COLO668 (cell line): ENCODE results near the gene RAMAC.
A peak's percentile ranks its signal among the peaks of the same experiment; 100 is the strongest.
"Not testable (repeated sequence)": the region's sequence is repeated elsewhere in the genome, so short reads cannot be mapped to it uniquely, and the experiment has no call there.

ENCODE experiments used
- DNase-seq: peaks from one replicate; lab custom pipeline; 2025; ENCODE audit not compliant: unreplicated experiment; lab: John Stamatoyannopoulos, UW

Gene RAMAC

GRCh38 chr15:82985688-82986441 lies at the start of gene RAMAC:
RAMAC (plus strand) TSS chr15:82986210; CDS start chr15:82989019, 2,809 bp downstream.
- DNase-seq: peak; percentile 94

- DNase-seq: no peak
Observed at GRCh38 chr15:82936966-82937711, 48.9 kb upstream of the RAMAC start.

GRCh38 chr15:82937712-82938058 lies 48.3 kb upstream of the RAMAC start:
- no peak for DNase-seq

- DNase-seq: not testable (repeated sequence)
Observed at GRCh38 chr15:82939678-82940077, 46.3 kb upstream of the RAMAC start.

- no peak for DNase-seq
Observed at GRCh38 chr15:82942691-82943090, 43.3 kb upstream of the RAMAC start.

GRCh38 chr15:82943176-82943575 lies 42.8 kb upstream of the RAMAC start:
- no peak for DNase-seq

GRCh38 chr15:82944056-82944455 lies 42.0 kb upstream of the RAMAC start:
- DNase-seq: no peak

- DNase-seq: no peak
Observed at GRCh38 chr15:82944821-82945220, 41.2 kb upstream of the RAMAC start.

- no peak for DNase-seq
Observed at GRCh38 chr15:82945326-82945725, 40.7 kb upstream of the RAMAC start.

GRCh38 chr15:82946155-82946701 lies 39.8 kb upstream of the RAMAC start:
- no peak for DNase-seq

GRCh38 chr15:82950295-82950694 lies 35.7 kb upstream of the RAMAC start:
- DNase-seq: no peak

- DNase-seq: no peak
Observed at GRCh38 chr15:82950746-82951370, 35.2 kb upstream of the RAMAC start.

- DNase-seq: no peak
Observed at GRCh38 chr15:82951472-82952157, 34.4 kb upstream of the RAMAC start.

- DNase-seq: peak; percentile 66
Observed at GRCh38 chr15:82952158-82953081, 33.6 kb upstream of the RAMAC start, which contains the start of gene HOMER2. HOMER2 (minus strand) TSS chr15:82952720; CDS start chr15:82952535, 185 bp downstream.

GRCh38 chr15:82958638-82959037 lies 27.4 kb upstream of the RAMAC start:
- no peak for DNase-seq

- DNase-seq: no peak
Observed at GRCh38 chr15:82959423-82959822, 26.6 kb upstream of the RAMAC start.

- no peak for DNase-seq
Observed at GRCh38 chr15:82960766-82961165, 25.2 kb upstream of the RAMAC start.

- no peak for DNase-seq
Observed at GRCh38 chr15:82963471-82964341, 22.3 kb upstream of the RAMAC start.

- no peak for DNase-seq
Observed at GRCh38 chr15:82964890-82965289, 21.1 kb upstream of the RAMAC start.
